Stimulated activated CD4-positive, alpha-beta T cell treated with anti-CD3 and anti-CD28 coated beads, TNF-alpha, amount 100 ng/mL, for 48 hours (primary cell): ENCODE measurements around the gene RSPO4.

Experiments
- DNase-seq, 3 donors: peaks; one replicate each; pipeline ENCODE4 v3.0.0-alpha.2; 2020; ENCODE audit warnings: low read depth in 3 of 3

RSPO4 gene

DNA sequence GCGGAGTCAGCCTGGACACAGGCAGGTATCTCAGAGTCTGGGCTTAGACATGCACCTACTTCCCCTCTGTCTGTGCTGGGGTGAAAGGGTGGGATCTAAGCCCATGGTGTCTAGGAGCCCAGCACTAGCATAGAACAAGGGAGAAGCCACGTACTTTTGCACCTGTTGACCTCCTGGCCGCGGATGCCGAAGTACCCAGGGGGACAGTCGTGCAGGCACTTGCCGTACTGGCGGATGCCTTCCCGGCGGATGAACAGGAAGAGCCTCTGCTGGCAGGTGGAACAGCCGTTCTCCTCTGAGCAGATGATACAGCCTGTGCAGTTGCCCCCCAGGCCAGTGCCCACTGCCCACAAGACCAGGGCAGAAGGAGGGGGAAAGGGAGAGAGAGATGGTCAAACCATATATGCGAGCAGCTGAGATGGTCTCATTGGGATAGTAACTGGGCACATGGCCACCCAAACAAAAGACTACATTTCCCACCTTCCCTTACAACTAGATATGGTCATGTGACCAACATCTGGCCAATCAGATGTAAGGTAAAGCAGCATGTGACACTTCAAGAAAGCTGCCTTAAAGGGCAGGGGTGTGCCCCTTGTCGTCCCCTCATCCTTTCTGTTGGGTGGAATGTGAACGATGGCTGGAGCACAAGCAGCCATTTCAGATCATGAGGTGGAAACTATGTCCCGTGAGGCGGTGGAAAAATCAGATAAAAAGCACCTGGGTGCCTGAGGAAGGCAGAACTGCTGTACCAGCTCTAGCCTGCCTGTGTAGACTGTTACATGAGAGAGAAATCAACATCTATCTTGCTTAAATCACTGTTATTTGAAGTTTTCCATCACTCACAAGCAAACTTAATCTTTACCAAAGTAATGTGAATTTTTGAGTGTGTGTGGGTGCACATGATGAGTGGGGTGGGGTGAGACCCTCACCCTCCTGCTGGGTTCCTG lies 34.0 kb downstream of the RSPO4 start:
- no peak for DNase-seq

- no peak for DNase-seq
Measured at GRCh38 chr20:965956-966355, 36.2 kb downstream of the RSPO4 start.

GRCh38 chr20:963795-964194 lies 38.3 kb downstream of the RSPO4 start:
- no peak for DNase-seq

- DNase-seq = no peak
Measured at GRCh38 chr20:962683-963082, 39.4 kb downstream of the RSPO4 start.

GRCh38 chr20:962223-962622 lies 39.9 kb downstream of the RSPO4 start:
- DNase-seq = no peak

DNA sequence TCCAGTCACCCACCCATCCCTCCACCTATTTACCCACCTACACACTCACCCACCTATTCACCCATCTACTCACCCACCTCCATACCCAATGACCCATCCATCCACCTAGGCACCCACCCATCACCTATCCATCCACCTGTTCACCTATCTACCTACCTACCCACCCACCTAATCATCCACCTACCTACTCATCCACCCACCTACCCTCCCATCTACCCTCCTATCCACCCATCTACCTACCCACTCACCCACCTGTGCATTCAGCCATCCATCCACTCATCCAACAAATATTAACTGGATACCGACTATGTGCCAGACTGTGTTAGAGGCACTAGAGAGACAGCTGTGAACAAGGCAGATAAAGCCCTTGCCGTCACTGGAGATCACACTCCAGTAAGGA lies 40.3 kb downstream of the RSPO4 start:
- no peak for DNase-seq

- DNase-seq = no peak
Measured at GRCh38 chr20:959996-960615, 42.0 kb downstream of the RSPO4 start.

GRCh38 chr20:958936-959815 lies 42.9 kb downstream of the RSPO4 start:
- no peak for DNase-seq

DNA sequence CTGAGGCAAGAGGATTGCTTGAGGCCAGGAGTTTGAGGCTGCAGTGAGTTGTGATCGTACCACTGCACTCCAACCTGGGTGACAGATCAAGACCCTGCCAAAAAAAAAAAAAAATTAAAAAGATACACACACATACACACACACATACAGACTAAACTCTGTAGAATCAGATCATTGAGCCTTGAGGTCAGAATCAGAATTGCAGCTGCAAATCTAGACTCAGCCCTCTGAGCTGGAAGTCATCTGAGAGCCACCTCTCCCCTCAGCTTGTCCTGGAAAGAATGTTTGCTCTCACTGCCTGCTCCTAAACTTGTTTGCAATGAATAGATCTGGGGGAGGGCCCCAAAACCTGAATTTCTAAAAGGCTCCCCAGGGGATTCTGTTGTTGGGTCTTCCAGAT lies 44.6 kb downstream of the RSPO4 start:
- DNase-seq = no peak

- DNase-seq = peak; percentile 49 to 61 (median 52)
Measured at GRCh38 chr20:956330-956951, 45.7 kb downstream of the RSPO4 start.

DNA sequence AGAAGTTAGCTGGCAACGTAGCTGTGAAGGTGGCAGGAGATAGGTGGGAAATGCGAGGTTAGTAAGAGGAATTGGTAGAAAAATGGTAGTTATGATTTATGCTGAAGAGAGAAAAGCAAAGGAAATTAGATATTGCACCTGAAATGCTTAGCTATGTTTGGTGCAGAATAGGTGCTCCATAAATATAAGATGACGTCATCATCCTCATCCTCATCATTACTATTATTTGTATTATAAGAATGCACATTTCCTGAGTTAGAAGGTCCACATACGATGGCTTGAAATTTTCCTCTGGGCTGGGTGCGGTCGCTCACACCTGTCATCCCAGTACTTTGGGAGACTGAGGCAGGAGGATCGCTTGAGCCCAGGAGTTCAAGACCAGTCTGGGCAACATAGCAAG lies 46.5 kb downstream of the RSPO4 start:
- DNase-seq = no peak

GRCh38 chr20:955111-955510 lies 47.0 kb downstream of the RSPO4 start:
- DNase-seq = no peak

DNA sequence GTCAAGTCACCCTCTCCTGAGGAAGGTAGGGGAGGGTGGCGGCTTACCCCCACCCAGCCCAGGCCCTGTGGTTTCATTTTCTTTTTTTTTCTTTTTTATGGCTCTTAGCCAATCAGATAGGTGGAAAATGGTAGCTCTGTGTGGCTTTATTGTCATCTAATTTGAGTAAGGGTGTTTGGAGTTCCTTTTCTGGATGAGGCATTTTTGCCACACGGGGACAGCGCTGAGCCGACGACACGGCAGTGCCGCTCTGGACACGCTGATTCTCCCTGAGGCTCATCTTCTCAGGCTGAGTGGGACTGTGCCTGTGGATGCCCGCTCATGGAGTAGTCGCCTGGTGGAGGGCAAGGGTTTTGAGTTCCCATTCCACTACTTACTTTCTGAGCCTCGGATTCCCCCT lies 48.4 kb downstream of the RSPO4 start:
- DNase-seq = no peak

- no peak for DNase-seq
Measured at GRCh38 chr20:952196-952795, 49.8 kb downstream of the RSPO4 start.

DNA sequence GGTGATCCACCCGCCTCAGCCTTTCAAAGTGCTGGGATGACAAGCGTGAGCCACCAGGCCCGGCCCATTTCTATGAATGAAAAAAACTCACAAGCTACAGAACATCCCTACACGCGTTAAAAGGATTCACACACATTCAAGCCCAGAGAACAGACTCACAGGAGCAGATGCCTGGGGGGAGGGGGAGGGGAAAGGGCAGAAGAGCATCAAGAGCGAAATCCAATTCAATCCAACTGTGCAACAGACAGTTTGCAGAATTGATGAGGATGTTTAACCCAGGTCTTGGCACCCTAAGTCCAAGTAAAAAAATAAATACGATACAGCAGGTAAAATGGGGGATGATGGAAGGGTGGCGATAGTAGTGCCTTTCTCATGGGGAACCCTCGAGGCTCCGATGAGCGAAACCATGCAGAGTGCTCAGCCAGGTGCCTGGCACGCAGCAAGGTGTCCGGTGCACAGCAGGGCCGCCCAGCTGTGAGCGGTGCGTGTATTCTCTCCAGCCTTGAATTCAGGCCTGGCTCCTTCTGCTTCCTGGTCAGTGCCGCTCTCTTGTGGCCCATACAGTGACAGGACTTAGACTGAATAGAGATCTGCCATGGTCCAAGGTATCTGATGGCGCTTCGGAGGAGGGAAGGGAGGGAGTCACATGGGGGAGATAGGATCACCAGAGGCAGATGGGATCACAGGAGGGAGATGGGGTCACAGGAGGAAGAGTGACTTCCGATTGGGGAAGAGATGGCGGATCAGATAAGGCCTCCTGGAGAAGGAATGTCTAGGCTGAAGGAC lies 50.5 kb downstream of the RSPO4 start:
- no peak for DNase-seq

DNA sequence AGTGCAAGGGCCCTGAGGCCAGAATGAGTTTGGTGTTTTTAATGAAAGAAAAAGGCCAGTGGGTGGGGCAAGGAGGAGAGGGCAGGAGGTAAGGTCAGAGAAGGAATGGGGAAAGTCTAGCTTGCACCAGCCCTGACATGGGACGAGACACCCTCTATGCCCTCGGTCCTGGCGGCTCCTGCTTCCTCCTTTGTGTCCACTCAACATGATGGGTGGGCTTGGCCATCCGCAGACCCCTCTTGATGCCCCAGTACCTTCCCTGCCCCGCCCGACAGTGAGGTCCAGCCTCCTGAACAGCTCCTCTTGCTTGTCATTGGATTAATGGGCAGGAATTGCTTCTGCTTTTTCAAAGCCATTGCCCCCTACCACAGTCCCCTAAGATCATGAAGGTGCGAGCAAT lies 52.4 kb downstream of the RSPO4 start:
- DNase-seq = no peak

DNA sequence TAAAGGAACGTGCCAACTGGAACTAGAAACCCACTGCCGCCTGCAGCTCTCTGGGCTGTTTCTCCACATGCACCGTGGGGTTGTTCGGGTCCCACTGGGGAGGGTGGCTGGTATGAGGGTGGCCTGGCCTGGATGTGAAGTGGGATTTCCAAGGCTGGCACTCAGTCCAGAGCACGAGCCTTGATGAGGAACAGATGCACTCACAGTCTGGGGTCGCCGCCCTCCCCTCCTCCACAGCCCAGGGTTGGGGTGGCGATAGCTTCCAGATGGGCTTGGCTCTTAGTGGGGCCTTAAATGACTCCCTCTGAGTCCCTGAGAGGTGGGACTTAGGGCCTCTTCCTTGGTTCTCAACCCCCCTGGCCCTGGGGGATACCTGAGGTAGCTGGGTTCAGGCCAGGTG lies 55.3 kb downstream of the RSPO4 start:
- no peak for DNase-seq

DNA sequence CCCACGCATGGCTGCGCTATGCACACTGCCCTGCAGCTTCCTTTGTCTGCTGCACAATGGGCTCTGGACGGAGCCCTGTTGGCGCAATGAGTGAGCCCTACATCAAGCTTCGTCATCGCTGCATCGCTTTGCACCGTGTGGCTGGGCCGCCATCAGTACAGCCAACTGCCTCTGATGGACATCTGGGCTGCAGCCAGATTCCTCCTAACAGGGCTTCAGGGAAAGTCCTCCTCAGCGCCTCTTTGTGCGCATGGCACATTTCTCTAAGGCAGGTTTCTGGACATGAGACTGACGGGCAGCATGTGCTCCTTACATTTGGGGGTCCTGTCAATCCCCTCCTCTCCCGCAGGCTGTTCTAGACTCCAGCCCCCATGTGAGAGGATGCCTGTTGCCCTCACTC lies 56.3 kb downstream of the RSPO4 start:
- DNase-seq = no peak

DNA sequence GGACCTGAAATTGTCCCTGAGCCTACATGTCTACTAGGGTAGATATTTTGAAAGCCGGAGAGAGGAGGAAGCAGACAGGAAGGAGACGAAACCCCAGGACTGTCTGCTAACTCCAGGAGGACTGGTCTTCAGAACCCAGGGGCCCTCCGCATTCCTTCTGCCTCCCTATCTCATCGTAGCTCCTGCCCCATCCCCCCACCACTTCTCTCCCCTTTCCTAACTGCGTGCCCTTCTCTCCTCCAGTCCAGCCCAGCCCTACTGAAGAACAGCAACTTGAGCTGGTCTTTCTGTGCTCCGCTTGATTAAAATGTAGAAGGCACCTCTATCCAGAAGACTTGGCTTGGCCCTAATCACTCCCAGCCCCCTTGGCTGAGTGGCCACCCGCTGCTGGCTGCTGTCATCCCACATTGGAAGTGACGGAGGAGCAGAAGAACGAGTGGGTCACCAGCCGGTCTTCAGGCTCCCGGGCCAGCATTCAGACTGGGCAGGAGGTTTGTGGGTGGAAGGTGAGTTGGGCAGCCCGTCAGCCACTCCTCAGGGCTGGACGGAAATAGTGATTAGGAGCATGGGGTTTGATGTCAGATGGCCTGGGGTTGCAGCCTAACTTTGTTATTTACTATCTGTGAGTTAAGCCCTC lies 57.2 kb downstream of the RSPO4 start:
- no peak for DNase-seq

- DNase-seq = no peak
Measured at GRCh38 chr20:944148-944547, 58.0 kb downstream of the RSPO4 start.
